ENCODE measurements around the gene PROSER2.
"Not testable (repeated sequence)": the region's sequence is repeated elsewhere in the genome, so short reads cannot be mapped to it uniquely, and the experiment has no call there.

PROSER2 gene

DNA sequence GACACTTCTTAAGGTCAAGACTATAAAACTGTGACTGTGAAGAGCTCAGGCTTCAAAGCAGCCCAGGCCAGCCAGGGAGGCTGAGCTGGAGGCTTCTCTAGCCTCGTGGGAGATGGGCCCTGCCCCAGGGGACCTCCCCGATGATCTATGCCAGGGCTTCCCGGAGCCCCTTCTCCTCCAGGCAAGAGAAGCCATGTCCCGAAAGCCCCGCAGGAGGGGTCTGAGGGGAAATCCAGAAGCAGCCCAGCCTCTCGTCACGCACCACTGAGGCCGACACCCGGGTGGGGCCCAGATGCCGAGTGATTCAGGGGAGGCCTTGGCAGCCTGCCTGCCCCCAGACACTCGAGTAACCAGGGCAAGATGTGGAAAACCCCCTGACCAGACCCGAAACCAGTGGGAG, 63.7 kb downstream of the PROSER2 start:
- no peak for DNase-seq

DNA sequence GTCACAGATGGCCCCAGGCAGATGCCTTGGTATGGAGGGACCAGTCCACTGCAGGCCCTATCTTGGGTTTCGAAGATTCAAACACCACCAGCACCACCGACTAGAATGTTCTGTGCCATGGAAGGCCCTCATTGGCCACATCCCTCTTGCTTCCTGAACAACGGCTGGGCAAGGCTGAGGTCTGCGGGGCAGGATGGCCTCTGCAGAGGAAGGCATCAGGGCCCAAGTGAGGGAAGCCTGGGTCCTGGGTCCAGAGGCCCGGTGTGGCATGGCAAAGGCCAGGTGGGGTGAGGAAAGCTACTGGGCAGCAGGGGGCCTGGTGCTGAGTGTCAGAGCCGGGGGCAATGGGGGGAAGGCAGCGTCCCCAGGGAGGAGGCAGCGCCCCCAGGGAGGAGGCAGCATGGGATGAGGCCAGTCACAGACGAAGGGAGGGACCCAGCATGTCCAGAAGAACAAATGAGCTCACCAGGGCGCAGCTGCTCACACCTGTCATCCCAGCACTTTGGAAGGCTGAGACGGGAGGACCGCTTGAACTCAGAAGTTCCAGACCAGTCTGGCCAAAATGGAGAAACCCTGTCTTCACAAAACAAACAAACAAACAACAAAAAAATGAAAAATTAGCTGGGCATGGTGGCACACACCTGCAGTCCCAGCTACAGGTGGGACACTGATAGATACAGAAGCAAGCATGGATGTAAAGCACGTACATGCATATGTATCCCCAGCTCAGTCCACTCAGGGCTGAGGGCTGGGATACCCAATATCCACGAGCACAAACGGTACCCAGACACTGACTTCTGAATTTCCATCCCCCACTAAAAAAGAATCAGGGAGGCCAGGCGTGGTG, 64.4 kb downstream of the PROSER2 start:
- no peak for DNase-seq

DNA sequence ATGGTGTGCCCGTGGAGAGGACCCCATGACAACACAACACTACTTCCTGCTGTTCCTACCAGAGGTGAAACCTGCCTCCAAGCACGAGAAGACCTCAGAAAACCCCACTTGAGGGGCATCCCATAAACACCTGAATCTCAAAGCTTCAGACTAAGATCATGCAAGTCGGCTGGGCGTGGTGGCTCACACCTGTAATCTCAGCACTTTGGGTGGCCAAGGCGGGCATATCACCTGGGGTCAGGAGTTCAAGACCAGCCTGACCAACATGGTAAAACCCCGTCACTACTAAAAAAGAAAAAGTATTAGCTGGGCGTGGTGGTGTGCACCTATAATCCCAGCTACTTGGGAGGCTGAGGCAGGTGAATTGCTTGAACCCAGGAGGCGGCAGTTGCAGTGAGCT, 66.1 kb downstream of the PROSER2 start:
- not testable (repeated sequence) for DNase-seq

DNA sequence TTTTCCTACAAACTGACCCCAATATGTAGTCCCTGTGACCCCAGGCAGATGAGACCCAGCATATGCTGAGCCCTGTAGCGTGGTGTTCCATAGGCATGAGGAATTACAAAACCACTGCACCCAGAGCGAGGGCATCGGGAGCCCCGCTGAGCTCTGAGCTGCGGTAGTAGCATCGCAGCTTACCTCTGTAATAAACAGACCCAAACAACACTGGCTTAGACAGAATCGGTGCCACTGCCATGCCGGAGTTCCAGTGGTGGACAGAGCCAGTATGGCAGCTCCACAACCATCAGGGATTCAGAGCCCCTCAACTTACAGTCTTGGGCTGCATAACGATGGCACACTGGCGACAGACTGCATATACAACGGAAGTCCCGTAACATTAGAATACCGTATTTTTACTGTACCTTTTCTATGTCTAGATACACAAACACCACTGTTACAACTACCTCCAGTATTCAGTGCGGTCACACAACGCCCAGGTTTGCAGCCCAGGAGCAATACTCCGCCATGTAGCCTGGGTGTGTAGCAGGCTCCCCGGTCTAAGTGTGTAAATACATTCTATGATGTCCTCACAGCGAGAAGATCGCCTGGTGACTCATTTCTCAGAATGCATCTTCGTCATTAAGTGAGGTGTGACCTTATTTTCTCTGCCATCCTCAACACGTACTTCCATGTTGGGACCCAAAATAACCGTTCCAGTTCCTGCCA, 68.8 kb downstream of the PROSER2 start:
- no peak for DNase-seq

DNA sequence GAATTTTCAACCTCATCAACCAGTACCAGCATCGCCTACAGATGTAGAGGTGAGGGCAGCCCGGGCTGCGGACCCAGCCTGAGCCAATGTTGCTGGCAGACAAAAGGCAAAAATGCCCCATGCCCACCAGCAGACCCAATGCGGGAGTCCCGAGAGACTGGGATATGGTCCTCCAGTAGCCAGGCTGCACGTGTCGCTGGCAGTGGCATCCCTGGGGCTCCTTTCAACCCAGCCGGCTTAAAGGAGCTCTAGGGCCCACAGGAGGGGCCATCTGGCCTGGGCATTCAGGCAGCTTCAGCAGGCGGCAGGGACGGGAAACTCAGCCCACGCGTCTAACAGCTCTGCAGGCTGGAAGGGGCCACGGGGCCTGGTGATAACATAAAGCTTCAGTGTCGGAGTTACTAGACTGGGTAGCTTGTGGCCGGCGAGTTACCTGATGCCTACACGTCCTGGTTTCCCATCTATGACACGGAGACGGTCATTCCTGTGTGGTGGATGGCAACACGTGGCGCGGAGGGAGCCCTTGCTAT, 70.7 kb downstream of the PROSER2 start:
- DNase-seq: no peak

DNA sequence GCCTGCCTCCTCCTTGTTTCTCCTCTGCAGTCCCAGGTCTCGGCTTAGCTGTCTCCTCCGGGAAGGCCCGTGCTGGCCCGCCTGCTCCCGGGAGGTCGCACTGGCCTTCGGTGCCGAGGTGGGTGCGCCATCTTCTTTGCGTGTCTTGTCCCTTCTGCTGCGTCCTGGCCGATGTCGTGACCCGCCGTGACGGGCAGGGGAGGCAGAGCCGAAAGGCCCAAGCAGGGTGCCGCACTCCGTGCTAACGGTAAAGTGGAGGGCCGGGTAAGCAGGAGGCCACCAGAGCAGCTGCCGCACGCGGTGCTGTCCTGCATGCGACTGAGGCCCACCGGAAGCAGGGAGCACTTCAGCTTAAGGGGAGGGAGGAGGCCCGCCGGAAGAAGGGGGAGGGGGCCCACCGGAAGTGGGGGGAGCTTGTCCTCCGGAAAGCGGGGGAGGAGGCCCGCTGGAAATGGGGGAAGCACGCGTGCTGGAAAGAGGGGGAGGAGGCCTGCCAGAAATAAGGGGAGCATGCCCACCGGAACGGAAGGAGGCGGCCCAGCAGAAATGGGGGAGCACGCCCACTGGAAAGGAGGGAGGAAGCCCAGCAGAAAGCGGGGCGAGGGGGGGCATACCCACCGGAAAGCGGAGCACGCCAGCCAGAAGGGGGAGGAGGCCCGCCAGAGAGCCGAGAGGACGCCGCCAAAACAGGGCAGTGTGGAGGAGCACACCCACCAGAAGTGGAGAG, 71.4 kb downstream of the PROSER2 start:
- no peak for DNase-seq

DNA sequence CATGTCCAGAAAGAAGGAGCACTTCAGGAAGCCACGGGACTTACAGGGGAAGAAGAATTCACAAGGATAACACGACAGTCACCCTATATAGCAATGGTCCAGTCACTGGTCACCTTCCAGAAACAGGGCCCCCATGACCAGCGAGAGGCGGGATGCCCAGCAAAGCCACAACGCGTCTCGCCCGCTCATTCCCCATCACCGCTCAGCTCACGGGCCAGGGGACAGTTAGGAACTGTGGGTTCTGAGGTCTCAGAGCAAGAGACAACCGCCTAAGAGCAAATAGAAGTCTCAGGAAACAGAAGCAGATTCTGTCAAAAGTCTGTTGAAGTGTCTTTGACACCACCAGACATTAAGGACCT, 71.9 kb downstream of the PROSER2 start:
- DNase-seq: no peak

DNA sequence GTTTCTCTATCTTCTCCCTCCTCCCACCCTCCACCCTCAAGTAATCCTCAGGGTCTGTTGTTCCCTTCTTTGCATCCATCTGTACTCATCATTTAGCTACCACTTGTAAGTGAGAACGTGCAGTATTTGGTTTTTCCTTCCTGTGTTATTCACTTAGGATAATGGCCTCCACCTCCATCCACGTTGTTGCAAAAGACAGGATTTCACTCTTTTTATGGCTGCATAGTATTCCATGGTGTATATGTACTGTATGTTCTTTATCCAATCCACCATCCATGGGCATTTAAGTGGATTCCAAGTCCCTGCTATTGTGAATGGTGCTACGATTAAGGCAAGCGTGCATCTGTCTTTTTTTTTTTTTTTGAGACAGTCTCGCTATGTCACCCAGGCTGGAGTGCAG, 72.4 kb downstream of the PROSER2 start:
- DNase-seq: no peak

DNA sequence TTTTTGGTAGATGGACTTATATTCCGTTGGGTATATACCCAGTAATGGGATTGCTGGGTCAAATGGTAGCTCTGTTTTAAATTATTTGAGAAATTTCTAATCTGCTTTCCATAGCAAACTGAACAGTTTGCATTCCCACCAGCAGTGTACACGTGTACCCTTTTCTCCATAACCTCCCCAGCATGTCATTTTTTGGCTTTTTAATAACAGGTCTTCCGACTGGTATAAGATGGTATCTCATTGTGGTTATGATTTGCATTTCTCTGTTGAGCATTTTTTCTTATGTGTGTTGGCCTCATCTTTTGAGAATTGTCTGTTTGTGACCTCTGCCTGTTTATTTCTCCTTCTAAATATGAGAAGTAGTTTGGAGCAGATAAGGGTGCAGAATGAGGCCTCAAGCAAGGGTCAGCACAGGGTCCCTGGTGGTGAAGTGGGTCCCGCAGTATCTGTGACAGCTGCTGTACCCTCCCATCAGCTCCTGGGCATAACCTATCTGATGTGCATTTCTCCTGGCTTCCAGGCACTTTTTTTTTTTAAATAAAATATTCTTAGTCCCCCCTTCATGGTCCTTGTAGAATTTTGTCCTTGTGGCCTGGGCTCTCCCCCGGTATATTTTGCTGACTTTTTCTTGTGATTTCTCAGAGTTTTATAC, 73.5 kb downstream of the PROSER2 start:
- DNase-seq: no peak

DNA sequence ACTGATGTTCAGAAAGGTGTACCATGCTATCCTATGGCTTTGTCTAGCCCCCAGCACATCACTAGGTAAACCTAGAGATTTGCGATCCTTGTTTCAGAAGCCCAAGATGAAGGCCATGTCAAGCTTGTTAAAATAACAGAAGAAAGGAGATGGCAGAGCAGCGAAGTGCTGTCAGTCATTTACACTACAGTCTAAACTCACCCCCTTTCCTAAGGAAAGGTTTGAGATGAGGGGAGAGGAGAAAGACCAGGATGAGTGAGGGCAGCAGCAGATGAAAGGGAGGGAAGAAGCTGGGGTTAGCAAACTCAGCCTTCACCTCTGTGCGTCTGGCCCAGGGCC, 74.8 kb downstream of the PROSER2 start:
- no peak for DNase-seq

DNA sequence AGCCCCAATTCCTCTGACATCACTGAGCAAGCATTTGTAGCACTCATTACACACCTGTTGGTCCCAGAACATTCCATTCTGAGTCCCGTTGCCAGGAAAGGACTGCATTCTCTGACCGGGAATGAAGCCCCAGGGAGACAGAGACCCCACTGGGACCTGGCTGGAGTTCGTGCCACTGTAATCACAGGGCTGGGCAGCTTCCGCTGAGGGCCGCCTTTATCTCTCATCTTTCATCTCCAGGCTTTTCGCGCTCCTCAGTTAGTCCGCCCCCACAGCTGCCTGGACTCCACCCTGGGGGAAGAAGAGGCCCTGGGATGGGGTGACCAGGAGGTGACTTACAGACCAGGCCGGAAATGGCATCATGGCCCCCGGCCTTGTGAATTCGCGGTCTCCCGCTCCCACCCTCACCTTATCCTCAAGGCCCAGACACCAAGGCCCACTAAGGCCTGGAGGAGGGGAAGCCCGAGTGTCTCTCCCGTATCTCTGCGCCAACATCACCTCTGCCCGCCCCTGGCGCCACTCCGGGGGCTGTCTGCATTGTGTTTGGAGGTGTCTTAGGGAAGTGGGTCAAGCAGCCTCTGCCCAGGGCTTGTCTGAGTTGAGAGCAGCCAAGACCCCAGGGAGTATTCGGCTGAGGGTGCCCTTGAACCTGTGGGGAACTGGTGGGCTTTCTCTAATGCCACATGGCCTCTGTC, 75.4 kb downstream of the PROSER2 start:
- no peak for DNase-seq

DNA sequence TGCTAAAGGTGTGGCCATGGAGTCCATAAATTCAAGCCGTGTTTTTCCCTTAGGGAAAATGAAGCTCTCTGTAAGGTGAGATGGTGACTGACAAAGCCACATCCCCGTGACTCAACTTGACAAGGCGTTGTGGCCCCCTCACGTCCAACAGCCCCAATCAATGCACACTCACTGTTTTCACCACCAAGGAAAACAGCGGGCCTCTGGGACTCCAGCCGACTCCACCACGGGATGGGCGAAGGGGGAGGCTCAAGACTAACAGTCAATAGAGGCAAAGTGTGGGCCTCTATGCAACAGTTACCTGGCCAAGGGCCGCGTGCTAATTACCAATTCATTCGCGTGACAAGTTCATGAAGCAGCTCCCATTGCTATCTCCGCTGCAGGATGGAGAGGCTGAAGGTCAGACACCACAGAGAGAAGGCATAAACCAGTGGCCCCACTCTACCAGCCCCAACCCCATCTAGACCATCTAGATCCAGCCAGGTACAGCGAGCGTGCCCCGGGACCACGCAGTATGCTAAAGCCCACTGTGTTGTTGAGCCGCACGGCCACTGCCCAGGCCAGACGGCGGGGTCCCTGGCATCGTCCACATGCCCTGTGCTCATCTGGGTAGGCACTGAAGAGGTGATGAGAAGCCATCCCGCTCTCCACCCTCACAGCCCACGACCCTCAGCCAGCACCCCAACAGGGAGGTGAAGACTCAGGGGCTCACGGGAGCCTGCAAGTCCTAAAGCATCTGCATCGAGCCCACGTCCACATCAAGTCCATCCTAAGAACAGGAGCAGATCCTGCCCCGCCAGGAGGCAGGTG, 76.1 kb downstream of the PROSER2 start:
- DNase-seq: no peak

DNA sequence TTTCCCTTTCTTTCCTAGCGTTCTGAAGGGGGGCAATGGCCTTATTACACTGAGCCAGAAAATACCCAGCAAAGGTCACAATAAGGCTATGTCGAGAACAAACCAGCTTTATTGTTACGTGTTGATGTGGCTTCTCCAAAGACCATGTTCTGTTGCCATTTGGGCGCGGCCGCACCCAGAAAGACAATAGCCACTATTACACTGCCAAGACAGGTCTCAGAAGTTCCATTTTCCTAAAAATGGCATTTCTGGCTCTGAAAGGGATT, 77.8 kb downstream of the PROSER2 start:
- DNase-seq: no peak

DNA sequence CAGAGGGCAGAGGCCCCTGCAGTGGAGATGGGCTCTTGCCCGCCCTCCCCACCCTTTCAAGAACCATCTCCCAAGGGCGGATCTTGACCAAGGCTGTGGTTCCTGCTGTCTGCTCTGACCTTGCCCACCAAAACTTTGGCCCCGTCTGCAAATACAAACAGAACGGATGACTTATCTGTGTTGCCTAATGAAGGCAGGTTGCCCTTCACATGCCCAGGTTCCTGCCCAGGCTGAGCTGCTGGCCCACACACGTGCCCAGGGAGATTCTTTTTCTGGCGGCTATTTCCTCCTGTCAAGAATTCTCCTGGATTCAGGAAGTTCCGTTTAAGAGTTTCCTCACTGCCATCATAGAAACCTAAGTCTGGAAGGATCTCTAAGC, 78.3 kb downstream of the PROSER2 start:
- DNase-seq: no peak

DNA sequence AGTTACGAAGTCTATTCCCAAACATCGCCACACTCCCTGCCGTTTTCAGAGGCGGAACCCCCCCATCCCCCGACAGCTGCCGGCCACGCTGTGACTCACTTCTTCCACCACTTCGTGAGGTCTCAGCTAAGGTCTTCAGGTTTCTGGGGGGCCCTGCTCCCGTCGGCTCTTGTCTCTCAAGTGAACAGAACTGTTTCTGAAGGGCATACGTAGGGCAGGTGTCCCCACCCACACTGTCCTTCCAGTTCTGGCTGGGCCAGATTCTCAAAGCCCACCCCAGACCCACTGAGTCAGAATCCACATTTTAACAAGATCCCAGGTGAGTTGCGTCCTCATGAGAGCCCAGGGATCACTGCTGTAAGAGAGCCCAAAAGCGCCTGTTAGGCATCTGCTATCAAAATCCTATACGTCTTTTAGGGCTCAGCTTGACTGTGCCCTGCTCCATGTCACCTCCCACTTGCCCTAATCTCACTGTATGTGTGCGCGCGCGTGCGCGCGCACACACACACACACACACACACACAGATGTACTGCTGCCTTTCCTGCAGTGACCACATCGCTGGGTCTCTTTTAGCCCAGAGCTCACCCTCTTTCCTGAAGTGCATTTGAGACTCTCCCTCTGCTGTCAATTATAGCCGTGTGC, 78.8 kb downstream of the PROSER2 start:
- DNase-seq: peak; percentile 10

DNA sequence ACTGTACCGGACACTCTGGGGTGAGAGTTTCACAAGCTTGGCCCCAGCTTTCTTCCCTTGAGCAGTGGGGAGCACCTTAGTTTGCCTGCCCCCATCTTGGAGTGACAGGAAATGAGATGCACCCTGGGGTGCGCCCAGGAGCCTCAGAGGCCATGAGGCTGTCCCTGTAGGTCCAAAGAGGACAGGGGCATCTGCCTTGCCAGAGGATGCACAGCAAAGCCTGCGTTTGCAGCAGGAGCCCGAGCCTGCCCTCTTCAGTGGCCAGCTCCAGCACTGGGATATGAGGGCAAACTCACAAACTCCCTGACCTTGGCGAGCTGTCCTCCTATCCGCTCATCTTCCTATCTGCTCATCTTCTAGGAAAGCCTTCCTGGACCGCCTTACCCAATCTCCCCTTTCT, 79.5 kb downstream of the PROSER2 start:
- no peak for DNase-seq

DNA sequence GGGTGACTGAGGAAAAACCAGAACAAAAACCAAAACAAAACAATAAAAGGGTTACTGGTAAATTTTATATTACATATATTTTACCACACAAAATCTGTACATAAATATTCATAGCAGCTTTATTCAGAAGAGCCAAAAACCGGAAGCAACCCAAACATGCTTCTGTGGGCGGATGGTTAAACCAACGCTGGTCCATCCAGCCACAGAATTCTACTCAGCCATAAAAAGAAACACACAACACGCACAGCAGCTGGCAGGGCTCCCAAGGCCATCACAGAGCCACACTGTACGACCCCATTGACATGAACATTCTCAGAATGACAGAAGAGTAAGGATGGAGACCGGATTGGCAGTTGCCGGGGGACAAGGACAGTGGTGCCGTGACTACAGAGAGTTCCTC, 83.6 kb downstream of the PROSER2 start:
- no peak for DNase-seq

DNA sequence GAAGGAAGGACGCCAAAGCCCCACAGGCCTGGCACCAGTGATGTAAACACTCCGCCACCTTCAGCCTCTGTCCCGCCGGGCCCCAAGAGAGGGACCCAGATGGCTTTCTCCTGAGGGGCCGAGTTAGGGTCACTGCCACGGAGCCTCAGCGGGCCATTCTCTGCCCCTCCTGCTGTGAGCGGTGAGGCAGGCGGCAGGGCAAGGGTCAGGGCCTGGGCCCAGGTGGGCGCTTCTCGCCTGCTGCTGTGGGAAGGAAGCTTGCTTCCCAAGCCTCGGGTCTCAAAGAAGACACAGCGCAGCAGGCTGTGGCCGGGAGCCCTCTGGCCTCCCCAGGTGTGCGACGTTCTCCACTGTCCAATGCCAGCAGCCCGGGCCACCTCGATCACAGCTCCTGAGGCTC, 84.8 kb downstream of the PROSER2 start:
- no peak for DNase-seq

DNA sequence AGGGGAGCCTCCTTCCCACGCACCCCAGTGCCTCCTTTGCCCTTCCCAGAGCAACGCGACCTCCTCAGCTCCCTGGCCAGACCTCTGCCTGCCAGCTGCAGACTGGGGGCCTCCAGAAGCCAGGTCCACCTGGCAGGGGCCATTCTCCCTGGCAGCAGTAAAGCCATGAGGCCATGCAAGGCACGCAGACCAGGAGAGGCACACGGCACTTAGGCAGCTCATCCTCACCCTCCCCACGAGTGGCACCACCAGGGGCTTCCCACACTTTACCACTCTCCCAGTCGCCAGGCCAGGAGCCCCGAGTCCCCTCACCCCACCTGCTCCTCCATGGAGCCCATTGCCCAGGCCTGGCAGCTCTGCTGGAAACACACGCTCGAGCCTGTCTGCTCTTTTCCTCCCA, 85.4 kb downstream of the PROSER2 start:
- no peak for DNase-seq

DNA sequence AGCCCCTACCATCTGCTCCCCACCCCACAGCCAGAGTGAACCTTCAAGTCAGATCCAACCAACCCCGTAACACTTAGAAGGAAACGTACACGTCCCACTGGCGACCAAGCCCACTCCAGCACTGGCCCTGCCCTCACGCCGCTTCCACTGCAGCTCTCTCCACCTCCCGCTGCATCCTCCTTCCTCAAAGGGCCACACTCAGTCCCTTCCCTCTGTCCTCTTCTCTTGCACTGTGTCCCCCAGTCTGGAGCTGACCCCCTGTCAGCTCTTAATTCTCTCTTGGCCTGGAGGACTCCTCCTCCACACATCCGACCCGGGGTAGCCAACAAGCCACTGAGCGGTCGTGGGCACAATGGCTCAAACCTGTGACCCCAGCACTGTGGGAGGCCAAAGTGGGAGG, 85.8 kb downstream of the PROSER2 start:
- DNase-seq: no peak

DNA sequence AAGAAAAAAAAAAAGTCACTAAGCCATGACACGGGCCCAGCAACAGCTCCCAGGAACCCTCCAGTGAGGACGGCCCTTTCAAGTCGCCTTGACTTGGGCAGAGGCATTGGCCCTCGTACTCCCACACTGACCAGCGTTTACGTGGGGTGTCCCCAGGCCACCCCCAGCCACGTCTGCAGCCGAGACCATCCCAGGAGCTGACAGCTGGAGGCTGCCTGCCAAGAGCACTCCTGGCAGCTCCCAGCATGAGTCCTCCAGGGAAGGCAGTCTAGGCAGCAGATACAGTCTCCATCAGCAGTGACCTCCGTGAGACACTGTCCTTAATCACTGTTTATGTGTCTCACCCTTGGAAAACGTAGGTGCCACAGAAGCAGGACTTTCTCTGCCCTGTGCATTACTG, 86.5 kb downstream of the PROSER2 start:
- no peak for DNase-seq

DNA sequence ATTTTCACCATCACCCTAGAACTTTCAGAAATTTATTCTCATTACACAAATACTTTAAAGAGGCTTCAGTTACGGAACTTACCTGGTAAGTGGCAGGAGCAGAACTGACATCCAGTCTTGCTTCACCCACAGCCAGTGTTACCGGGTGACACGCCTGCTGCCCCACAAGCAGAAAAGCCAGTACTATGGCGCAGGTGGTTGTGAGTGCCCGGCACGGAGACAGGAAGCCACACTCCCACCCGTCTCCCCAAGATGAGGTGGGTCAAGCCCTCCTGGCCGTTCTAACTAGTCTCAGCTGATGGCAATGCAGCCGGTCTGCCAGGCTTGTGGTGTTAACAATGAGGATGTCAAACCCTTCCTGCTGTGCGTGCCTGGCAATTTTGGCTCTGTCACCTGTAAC, 86.9 kb downstream of the PROSER2 start:
- DNase-seq: no peak
